GM19193 (cell line): Measurements from ENCODE around the gene FILIP1L.

Source experiments
- POLR2A ChIP-seq: IDR thresholded peaks from 4 replicates; pipeline ENCODE4 v1.6.1; 2011; ENCODE audit not compliant: insufficient read depth, insufficient read length; ENCODE audit errors: extremely low read depth

FILIP1L gene

GRCh38 chr3:99803297-99803696 is 311.0 kb downstream of the FILIP1L start:
- TF ChIP-seq POLR2A = no peak

DNA sequence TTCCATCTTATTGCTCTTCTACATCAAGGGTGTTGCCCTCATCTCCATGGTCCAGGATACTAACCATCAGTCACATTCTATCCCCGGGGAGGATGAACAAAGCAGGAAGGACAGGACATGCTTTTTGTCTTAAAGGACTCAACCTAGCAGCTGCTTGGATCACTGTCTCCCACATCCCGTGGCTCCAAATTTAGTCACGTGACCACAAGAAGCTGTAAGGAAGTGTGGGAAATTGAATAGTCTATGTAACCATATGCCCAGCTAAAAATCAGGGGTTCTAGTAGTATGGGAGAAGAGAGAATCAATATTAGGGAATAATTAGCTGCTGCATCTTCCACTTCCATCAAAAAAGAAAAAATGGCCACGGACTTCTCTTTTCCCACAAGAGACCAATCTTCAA is 314.9 kb downstream of the FILIP1L start:
- no peak for TF ChIP-seq POLR2A

GRCh38 chr3:99795573-99795972 is 318.7 kb downstream of the FILIP1L start:
- no peak for TF ChIP-seq POLR2A

- TF ChIP-seq POLR2A = no peak
Observed at GRCh38 chr3:99794485-99794884, 319.8 kb downstream of the FILIP1L start.

DNA sequence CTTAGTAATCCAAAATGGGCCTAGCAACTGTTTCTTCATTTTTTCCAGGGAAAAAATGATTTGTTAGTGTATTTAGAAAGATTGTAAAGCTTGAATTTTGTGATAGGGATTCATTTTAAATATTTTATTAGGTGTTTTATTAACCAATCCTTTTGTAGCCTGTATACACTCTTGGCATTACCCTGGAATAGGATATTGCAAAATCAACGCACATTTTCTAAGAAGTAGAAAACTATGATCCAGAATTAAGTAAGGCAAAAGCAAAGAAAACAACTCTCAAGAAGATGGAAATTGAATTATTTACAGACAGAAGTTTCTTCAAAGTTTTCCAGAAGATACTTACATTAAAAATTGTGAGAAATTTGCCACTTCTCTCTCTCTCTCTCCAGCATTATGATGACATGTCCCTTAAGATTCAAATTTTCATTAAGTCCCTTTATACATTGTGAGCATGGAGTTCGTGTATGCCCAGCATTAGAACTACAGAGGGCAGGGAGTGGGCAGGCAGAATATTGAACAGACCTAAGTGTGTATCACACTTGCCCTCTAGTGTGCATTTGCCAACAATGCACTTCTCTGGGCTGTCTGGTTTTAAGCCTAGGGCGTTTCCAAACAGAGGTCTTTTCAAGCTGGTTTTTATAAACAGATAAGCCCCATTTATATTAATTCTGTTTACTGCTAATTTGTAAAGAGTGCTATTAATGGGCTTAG is 325.1 kb downstream of the FILIP1L start:
- TF ChIP-seq POLR2A = no peak
